Stimulated activated CD8-positive, alpha-beta memory T cell treated with anti-CD3 and anti-CD28 coated beads, Interleukin-7, amount 100 ng/mL, for 1 hour (primary cell): ENCODE results near the gene ELL2.
"Not testable (repeated sequence)": the region's sequence is repeated elsewhere in the genome, so short reads cannot be mapped to it uniquely, and the experiment has no call there.

Experiments used
- DNase-seq, 2 donors: peaks; one replicate each; pipeline ENCODE4 v3.0.0-alpha.2; 2020; ENCODE audit warnings: low read depth in 2 of 2

Gene ELL2

DNA sequence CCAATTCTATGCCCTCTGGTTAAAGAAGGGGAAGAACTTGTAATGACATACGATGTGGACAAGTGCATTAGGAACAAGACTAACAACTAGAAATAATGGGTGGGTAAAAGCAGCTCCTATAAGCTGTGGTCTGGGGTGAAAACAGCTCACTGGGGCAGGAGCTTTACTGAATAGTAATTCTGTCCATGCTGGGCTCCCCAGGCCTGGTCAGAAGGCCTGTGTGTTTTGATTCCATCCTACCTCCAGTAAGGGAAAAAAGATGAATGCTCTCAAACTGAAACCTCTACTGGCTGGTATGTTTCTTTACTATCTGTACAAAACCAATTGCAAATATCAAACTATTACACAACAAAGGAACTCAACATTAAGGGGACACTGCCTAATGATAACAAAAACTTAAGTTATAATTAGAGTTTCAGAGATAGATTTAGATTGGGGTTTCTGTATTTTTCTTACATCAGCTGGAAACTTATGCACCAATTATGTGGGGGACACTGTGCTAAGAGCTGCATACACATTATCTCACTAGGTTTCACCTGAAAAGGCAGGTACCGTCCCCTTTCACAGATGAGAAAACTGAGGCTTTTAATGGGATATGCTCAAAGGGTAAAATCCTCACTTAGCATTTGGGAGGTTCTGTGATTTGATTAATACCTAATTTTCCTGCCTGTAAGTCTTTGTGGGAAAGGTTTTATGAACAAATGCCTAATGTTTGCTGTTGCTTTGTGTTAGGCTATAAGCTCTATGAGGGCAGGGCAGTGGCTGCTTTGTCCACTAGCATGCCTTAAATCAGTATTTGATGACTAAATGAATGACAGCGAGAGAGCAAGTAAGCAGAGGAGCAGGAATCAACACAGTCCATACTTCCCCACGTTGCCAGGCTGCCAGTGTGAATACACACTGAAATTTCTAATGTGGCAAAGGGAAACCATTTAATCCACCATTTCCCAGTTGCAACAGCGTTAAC lies 53.6 kb downstream of the ELL2 start:
- no peak for DNase-seq

DNA sequence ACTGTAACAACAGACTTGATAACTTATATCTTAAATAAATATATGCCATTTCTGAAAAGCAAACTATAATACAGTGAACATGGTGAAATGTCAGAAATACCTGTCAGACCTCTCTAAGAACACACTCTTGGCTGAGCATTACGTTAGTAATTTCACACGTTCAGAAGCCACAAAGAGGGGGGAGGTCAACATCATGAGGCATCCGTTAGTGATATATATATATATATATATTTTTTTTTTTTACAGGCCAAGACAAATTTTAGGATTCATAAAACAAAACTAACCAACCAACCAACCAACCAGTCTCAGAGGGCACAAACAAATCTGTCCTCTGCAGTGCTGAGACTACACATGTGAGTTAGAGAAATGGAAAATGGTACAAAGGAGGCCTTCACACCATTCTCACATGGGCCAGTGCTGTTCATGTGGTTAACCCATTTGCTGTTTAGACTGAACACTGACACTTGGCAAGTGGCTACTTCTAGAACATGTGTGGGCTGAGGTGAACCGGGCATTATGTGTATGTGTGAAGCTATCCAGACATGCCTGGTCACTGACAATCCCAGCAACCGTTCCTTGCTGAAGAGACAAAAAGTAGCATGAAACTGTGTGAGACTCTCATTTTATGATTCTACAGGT lies 54.5 kb downstream of the ELL2 start:
- DNase-seq: no peak

DNA sequence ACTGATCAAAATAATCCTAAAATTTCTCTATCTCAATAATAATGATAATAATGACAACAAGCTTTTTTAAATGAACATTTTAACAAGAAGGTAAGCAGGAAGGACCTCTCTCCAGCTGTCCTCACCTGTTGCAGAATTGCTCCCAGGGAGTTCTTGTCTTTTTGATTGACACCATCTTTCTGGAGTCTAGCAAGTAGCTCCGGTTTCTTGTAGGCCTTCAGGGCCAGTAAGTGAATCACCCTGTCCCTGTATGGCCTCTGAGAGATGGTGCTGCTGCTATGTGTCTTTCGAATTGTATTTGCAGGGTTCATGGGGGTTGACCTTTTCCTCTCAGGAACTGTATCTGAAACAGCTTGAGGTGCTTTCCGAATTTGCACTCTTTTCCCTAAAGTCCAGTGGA lies 55.3 kb downstream of the ELL2 start:
- not testable (repeated sequence) for DNase-seq

DNA sequence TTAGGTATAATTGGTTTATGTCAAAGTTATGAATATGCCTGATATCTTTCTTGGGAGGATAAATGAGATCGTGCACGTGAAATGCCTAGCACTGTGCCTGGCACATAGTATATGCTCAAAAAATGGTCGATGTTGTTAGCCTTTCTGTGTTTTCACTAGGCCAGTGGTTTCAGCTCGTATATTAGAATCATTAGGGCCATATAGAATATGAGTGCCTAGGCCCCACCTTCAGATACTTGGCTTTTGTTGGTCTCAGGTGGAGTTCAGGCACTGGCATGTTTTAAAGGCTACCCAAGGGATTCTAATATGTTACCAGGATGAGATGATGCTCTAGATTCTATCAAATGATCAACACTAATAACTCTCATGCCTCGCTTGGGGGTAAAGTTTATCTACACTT lies 56.8 kb downstream of the ELL2 start:
- no peak for DNase-seq

DNA sequence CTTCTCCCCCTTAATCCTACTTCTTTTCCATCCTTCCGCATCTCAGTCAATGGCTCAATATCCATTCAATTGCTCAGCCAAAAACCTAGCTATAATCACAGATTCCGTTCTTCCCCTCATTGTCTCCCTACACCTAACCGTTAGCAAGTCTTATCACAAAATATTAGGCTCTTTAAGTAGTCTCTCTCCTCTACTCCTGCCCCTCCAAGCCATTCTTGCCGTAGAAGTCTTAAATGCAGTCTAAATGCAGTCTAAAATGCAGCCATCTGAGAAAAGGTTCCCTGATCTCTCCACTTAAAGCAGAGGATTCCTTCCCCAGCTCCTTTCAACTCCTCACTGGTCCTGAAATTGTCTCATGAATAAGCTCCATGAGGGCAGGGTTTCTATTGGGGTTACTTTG lies 57.8 kb downstream of the ELL2 start:
- no peak for DNase-seq

DNA sequence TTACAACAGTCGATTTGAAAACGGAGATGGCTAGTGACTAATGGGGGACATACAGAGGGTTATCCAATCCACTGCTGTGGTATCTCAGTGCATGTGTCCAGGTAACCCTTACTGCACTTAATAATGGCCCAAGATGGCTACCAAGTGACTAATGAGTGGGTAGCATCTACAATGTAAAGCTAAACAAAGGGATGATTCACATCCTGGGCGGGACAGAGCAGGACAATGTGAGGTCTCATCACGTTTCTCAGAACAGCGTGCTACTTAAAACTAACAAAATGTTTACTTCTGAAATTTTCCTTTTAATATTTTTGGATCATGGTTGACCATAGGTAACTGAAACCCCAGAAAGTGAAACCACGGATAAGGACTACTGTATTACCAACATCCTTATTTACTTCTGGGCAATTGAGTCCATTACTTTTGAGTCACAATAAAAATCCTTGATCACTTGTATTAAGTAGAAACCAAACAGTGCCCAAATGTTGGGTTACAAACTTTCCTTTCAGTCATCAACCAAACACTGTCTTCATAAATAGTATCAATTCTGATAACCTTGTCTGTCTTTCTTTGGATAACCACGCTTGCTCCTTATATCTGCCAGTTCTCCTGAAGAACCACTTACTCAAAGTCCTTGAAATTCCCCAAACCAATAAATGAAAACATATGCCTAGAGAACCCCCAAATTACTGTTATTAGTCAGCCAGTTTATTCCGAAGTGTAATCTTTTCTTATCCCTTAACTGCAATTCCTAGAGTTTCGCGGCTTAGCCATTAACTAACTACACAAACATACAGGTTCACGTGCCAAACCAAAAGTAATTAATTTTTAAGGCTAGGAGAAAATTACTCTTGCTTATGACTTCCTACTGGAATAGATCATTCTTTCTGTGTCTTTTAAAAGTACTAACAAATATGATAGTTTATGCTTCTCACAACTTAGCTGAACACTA lies 59.7 kb downstream of the ELL2 start:
- DNase-seq: no peak

DNA sequence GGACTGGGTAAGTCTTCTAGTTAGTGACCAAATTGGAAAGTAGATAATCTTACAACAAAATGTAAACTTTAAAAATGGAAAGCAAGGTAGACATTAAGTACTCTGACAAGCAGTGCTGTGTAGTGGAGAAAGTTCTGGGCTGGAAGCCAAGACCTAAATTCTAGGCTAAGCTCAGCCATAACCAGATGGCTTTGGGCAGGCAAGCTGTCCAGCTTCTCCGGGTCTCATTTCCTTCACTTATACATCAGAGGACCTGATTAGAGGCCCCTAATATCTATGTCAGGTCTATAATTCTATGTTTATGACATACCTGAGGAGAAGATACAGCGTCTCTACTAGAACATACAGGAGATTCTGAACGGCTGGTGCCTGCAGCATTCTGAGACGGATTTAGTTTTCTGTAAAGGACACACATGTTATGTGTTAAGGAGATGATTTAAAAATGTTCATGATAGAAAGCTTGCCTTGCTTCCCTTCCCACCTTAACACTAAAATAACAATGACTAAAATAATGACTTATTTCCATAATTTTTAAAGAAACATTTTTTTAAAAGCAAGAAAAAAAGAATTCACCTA lies 61.2 kb downstream of the ELL2 start:
- DNase-seq: no peak

DNA sequence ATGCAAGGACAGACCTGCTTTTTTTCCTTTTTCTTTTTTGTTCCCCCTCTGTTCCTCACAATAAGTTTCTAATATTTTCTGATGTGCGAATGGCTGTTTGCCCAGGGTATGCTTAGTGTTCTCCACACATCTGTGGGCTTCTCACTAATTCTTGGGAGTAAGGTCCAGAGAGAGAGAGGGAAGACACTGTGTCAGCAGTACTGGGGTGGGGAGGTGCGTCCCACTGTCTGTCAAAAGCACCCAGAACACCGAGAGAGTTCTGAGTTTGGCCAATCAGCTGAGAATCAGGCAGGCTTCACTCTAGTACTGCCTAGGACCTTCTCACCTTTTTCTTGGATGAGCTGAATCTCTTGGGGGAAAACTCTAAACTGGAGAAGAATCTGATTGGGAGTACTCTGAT lies 61.8 kb downstream of the ELL2 start:
- no peak for DNase-seq

DNA sequence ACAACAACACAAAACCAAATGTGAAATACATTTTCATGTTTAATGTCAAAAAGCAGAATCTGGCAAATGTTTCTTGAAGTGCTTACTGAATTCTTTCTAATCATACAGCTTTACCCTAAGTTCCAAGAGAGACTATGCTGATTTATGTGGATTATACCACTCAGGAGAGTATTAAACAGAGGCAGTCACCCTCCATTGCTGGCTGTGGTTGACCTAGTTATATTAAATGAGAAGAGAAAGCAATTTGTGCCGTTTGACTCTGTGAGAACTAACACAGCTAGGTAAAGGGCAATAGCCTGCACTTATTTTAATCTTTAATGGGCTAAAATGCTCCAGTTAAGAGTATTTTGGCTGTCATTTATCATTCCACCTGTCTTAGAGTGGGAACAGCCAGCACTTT lies 62.6 kb downstream of the ELL2 start:
- no peak for DNase-seq

DNA sequence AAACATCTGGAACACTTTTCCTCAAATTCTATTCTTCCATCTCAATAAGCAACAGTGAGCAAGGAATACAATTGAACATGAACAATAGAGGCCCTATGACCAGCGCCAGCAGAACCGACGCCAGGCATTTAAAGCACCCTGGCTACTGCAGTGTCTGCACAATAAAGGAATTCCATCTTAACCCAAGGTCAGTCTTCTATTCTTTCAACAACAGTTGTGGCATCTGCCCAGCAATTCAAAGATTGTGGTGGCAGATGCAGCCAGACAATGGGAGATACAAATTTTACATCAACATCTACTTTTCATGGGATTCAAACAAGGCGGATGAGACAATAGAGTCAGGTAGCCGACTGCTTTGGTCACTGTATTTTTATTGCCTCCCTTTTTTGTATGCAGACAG lies 65.9 kb downstream of the ELL2 start:
- DNase-seq: no peak

DNA sequence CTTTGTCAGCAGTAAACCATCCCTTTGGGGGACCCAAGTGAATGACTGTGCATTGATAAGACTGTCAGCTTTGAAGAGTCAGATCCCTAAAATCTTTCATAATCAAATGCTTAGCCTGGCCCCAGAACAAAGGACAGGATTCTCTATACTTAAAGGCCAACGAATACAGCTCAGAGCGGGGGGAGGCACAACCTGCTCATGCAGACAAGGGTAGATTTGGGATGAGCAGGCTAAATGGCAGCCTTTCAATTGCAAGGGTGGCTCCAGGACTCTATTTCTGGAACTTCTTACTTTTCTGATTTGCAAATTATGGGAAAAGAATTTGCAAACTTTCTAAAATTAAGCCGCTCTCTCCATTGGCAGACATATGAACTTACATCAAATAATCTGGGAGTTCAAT lies 66.4 kb downstream of the ELL2 start:
- no peak for DNase-seq

DNA sequence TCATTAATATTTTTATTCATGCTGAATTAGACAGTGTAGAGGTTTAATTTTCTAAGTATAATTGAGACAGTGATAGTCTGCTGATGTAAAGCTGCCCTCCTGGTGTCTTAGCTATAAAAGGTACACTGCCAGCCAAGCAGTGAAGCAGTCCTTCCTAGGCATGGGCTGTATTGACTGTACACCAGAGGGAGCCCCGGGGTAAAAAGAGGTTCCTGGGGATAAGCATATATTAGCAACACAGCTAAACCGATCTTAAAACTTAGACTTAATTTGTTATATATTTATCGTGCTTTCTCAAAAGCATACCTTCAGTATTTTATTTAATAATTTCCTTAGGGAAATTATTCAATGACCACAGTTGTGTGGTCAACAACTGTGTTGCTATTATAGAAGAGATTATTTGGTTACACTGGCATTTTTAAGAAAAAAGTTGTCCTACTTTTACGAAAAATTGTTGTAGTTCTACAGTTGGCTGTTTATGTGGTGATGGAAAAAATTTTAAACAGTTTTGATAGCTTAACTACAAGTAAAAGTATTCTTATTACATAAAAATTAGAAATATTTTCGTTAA lies 68.8 kb downstream of the ELL2 start:
- DNase-seq: no peak

DNA sequence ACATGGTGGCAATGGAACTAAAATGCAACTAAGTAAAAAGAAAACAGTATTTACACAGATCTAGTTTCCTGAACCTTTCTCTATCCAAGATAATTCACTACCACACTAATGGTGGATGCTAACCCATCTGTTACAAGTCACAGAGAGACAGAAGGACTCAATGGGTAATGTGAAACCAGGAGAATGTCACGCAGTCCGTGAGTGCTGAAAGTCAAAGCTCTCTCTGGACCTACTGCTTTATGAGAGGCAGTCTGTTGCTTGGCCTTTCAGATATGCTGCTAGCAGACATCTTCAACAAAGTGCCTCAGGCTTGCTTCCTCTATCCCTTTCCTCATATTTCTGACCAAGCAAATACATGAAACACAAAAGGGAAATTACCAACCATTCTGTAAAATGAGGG lies 70.2 kb downstream of the ELL2 start:
- DNase-seq: no peak

DNA sequence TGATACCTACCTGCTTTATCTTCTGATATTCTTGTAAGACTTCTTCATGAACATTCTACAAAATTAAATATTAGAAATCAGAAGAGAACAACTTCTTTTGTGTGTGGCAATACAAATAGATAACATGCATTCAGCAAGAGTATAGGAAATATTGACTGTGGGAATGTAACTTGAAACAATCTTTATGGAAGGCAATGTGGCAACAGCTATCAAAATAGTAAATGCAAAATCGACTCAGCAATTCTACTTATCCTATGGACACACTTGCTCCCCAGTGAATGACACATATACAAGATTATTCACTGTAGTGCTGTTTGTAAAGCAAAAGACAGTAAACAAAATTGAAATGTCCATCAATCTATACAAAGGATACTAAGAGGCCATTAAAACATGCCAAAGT lies 72.6 kb downstream of the ELL2 start:
- DNase-seq: no peak

DNA sequence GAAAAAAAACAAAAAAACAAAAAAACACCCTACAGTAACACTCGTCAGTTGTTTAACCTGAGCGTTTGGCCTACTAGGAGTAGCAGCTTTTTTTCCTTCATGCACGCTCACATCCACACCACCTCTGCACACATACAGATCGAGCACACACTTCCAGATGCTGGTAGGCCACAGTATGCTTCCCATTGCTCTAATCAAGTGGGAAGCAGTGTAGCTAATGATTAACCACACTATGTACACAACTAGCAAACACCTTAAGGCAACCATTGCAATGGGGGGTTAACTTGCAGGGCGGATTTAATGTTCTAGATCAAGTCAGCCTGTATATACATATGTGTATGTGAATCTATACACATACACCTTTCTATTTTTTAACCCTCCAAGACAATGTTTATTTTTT lies 73.7 kb downstream of the ELL2 start:
- no peak for DNase-seq

DNA sequence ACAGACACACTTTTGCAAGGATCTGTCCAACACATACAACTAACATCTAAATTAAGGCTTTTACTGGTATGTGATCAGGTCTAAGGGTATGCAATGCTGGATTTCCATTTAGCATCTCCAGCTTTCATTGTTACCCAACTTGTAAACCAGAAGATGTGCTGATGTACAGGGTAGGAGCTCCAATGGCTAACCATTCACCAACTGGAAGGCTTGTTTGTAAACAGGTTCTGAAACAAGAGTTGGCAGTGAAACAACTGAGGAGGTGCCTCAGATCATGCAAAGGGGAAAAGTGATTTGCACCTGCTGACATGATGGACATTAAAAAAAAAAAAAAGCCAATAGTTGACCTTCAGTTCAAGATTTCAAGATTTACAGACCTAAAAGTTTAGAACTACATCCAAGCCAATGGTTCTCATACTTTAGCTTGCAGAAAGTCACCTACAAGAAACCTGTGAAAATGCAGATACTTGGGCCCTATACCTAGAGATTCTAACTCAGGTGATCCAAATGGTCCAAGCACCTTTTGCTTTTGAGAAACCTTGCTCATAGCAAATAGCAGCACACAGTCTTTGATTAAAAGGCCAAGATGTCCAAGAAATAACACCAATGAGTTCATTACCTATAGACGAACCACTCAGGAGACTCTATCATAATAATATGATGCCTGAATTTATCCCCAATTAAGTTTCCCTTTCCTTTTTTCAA lies 75.2 kb downstream of the ELL2 start:
- no peak for DNase-seq

DNA sequence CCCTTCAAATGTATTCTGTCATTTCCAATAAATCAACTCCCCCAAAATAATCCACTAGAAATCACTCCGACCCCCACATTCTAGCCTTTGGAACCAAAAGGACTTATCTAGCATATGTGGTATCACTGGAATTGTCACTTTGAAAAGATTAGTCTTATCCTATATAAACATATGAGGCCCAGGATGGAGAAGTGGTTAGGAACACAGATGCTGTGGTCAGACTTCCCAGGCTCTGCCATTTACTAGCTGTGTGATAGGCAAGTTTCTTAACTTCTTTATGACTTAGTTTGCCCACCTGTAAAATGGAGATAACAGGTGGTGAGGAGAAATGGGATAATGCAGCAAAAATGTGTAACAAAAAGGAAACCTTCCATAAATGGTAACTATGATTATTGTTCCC lies 77.1 kb downstream of the ELL2 start:
- no peak for DNase-seq

DNA sequence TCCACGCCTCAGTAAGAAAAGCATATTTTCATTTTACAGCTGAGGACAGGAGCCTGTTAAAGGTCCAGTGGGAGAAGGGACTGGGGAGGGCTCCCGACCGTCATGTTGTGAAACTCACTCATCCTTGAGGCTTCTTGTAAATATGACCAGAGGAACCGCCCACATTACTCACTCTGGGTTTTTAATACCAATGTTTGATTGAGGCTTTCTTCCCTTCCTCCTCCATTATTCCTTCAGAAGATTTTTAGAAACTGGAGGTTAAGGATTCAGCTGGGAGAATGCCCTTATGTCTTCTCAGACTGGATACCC lies 77.7 kb downstream of the ELL2 start:
- DNase-seq: no peak

DNA sequence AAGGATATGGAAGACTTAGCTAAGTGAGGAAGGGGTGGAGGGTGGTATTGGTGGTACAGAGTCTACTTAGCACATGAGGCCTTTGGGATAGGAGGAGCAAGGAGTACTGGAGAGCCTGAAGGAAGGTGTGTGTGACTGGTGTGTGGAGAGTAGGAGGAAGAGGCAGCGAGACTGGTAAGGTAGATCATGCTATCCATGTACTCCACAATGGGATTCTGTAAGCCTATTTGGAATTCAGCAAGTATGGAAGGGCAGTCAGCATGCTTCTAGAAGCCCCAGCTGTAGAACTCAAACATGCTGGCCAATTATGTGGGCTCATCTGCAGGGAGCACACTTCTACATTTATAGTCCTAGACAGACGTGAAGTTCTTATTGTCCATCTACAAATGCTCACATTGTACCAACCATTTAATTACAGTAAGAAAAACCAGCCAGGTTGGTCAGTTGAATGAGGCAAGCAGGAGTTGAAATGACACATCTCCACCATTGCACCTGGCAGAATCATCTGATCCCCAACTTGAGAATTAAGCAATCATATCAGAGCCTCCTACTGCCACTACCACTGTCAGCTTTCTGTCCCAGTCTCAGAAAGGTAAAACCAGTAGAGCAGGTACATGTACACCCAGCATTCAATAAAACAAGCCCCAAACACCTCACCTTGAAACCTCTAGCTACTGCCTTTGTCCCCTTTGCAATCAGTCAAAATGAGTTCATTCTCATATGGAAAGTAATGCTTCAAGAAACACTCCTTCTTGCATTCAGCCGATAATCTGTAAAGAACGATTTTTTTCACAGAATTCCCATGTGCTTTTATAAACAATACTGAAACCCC lies 78.2 kb downstream of the ELL2 start:
- DNase-seq: no peak

DNA sequence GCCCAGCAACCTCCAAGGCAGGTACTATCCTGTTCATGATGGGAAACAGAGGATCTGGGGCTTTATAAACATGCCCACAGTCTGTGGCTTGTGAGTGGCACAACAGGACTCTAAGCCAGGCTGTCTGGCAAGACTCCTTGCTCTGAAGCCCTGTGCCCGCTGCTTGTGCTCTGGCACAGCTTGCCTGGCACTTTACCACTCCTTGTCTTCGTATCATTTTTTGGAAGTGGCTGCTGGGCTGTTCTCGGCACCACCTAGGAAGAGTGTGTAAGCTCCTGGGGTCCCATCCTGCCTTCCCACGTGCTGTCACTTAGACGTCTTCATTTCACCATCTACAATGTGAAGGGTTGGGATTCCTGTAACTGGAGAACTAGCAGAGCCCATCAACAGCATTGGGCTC lies 79.8 kb downstream of the ELL2 start:
- DNase-seq: no peak
